Measurements from ENCODE around the gene CTNND2.

- TF ChIP-seq EZH2 (IDR thresholded peaks at IDR 0.05; ENCODE audit: borderline replicate concordance, low read length) (no peak), CTCF (conservative IDR thresholded peaks at IDR 0.05 in 1 of 2, IDR thresholded peaks at IDR 0.05 in 1 of 2; ENCODE audit: extremely low read depth in 1 of 2, insufficient read depth in 1 of 2, low read depth in 1 of 2, low read length in 2 of 2) (no peak)
Observed at GRCh38 chr5:11281842-11282241, 622.4 kb downstream of the CTNND2 start.
